Temporal lobe (tissue), 1 donor: Measurements from ENCODE around the gene ZNF280A. TPM values are rescaled to one million over a fixed set of nuclear protein-coding genes. Genes with fewer than 3 reads are reported as not detected.

Source experiments
- total RNA-seq: library from RNA; depleted of rRNA; stranded (reverse); fragments of >200 nt; gene quantifications from one replicate; pipeline ENCODE4 v1.2.3, GENCODE V29; 2014

Gene ZNF280A
- total RNA-seq, 1 donor from 2014 or later, result not detected

Other genes with a start within 250 kb of the ZNF280A start
- 3.9 TPM for gene ZNF280B, start 11.5 kb downstream of the ZNF280A start, total RNA-seq
- gene PRAME, start 39.0 kb upstream of the ZNF280A start, total RNA-seq, result not detected
- not detected for gene GGTLC2, start 124.3 kb upstream of the ZNF280A start, total RNA-seq